Endothelial cell of umbilical vein (primary cell): ENCODE results near the gene TIAM1.

ENCODE experiments used
- EZH2 ChIP-seq: IDR thresholded peaks from 2 replicates; pipeline ENCODE4 v1.6.1; 2012; ENCODE audit warnings: borderline replicate concordance, low read depth, mild to moderate bottlenecking, moderate library complexity, low read length, inconsistent platforms; ENCODE audit not compliant: severe bottlenecking
- FOS ChIP-seq: IDR thresholded peaks from 2 replicates; pipeline ENCODE4 v1.6.1; 2011; ENCODE audit warnings: mild to moderate bottlenecking, low read length, moderate library complexity, borderline replicate concordance; ENCODE audit not compliant: insufficient read depth
- JUN ChIP-seq: IDR thresholded peaks from 2 replicates; pipeline ENCODE4 v1.6.1; 2011; ENCODE audit warnings: borderline replicate concordance, low read depth; ENCODE audit not compliant: insufficient read length, insufficient read depth
- MYC ChIP-seq: IDR thresholded peaks from one replicate; pipeline ENCODE4 v1.6.1; 2011; ENCODE audit warnings: mild to moderate bottlenecking, low read depth, low read length
- POLR2AphosphoS5 ChIP-seq: IDR thresholded peaks from 2 replicates; pipeline ENCODE4 v1.6.1; 2012; ENCODE audit warnings: low read depth, mild to moderate bottlenecking, control low read depth, low read length, moderate library complexity; ENCODE audit not compliant: insufficient read depth
- TF ChIP-seq, protein P1 (sequence below), 2 donors: IDR thresholded peaks; 1 replicate in 1 of 2; 2 replicates in 1 of 2; pipeline ENCODE4 v1.5.1; 2011; ENCODE audit warnings: low read length in 2 of 2, mild to moderate bottlenecking in 2 of 2, moderate library complexity in 2 of 2, control low read depth in 1 of 2, inconsistent platforms in 1 of 2, low read depth in 1 of 2; ENCODE audit not compliant: insufficient read depth in 1 of 2; ENCODE audit errors: extremely low read depth in 1 of 2

DNA sequence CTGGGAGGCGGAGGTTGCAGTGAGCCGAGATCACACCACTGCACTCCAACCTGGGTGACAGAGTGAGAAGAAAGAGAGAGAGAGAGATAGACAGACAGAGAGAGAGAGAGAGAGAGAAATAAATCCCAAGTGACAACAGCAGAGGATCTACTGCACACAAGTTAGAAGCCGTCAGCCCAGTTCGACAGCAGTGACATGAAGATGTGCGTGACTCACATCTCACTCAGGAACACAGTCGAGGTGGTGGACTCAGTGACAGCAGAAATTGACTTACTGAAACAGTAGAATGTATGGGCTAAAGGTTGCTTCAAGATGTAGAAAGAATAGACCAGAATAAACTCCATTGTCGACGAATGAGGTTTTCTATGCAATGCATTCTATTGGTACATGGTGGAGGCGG lies 228.8 kb downstream of the TIAM1 start:
- TF ChIP-seq, protein P1, sequence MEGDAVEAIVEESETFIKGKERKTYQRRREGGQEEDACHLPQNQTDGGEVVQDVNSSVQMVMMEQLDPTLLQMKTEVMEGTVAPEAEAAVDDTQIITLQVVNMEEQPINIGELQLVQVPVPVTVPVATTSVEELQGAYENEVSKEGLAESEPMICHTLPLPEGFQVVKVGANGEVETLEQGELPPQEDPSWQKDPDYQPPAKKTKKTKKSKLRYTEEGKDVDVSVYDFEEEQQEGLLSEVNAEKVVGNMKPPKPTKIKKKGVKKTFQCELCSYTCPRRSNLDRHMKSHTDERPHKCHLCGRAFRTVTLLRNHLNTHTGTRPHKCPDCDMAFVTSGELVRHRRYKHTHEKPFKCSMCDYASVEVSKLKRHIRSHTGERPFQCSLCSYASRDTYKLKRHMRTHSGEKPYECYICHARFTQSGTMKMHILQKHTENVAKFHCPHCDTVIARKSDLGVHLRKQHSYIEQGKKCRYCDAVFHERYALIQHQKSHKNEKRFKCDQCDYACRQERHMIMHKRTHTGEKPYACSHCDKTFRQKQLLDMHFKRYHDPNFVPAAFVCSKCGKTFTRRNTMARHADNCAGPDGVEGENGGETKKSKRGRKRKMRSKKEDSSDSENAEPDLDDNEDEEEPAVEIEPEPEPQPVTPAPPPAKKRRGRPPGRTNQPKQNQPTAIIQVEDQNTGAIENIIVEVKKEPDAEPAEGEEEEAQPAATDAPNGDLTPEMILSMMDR (IDR thresholded peaks at IDR 0.05; ENCODE audit: extremely low read depth in 1 of 2, insufficient read depth in 1 of 2, low read depth in 1 of 2, low read length in 2 of 2): no peak
- TF ChIP-seq MYC (no peak), EZH2 (no peak), FOS (no peak), POLR2AphosphoS5 (no peak), JUN (no peak)
